ENCODE measurements around the gene APOD. TPM values are rescaled to one million over a fixed set of nuclear protein-coding genes. Genes with fewer than 3 reads are reported as not detected.
"Not testable (repeated sequence)": the region's sequence is repeated elsewhere in the genome, so short reads cannot be mapped to it uniquely, and the experiment has no call there.

APOD gene
- total RNA-seq, 1 donor from 2014 or later: 0.25 TPM

- peak; percentile 26 for DNase-seq (ENCODE audit: low spot score)
- not testable (repeated sequence) for ATAC-seq
Measured at GRCh38 chr3:195619591-195620369, 36.0 kb upstream of the APOD start.

DNA sequence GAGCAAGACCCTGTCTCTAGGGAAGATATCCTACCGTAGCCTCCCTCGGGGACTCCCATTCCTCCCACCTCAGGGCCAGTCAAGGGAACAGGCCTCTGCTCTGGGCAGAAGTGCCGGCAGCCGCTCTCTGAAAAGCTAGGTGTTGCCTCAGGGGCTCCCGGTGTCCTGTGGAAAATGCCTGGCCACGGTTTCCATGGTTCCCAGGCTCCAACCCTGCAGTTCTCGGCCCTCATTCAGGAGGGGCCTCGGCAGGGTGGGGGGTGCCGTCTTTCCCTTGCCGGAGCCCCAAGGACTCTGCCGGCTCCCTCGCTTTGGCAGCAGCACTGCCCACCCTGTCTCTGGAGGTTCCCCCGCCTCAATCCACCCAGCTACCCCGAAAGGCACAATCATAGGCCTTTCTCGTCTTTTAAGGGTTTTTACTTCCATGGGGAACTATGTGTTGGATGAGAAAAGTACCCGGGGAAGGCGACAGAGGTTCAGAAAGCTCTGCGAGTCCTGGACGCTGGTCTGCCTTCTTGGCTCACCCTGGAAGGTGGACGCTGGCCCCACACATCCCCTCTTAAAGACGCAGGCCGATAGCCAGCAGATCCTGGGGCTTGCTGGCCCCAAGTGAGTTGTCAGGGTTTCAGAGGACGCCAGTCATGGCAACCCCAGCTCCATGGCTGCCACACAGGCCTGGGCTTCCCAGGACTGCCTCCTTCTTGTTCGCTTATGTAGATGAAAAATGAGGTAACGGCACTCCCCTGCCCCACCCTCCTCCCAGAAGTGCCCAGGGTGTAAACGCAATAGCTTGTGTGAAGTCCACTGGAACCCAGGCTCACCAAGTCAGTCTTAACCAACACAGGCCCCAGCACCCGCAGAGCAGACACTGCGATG, 34.3 kb upstream of the APOD start:
- ATAC-seq (peak; percentile 29), DNase-seq (ENCODE audit: low spot score) (peak; percentile 51)

- DNase-seq (ENCODE audit: low spot score): peak; percentile 44
Measured at GRCh38 chr3:195617134-195617533, 33.4 kb upstream of the APOD start.

GRCh38 chr3:195616681-195617080, 32.9 kb upstream of the APOD start:
- DNase-seq (ENCODE audit: low spot score) (peak; percentile 48), ATAC-seq (peak; percentile 38)

More at GRCh38 chr3:195617134-195617533, 33.4 kb upstream of the APOD start:
- ATAC-seq: peak; percentile 62

GRCh38 chr3:195615952-195616537, 32.3 kb upstream of the APOD start:
- DNase-seq (ENCODE audit: low spot score) (peak; percentile 43), ATAC-seq (peak; percentile 87)

DNA sequence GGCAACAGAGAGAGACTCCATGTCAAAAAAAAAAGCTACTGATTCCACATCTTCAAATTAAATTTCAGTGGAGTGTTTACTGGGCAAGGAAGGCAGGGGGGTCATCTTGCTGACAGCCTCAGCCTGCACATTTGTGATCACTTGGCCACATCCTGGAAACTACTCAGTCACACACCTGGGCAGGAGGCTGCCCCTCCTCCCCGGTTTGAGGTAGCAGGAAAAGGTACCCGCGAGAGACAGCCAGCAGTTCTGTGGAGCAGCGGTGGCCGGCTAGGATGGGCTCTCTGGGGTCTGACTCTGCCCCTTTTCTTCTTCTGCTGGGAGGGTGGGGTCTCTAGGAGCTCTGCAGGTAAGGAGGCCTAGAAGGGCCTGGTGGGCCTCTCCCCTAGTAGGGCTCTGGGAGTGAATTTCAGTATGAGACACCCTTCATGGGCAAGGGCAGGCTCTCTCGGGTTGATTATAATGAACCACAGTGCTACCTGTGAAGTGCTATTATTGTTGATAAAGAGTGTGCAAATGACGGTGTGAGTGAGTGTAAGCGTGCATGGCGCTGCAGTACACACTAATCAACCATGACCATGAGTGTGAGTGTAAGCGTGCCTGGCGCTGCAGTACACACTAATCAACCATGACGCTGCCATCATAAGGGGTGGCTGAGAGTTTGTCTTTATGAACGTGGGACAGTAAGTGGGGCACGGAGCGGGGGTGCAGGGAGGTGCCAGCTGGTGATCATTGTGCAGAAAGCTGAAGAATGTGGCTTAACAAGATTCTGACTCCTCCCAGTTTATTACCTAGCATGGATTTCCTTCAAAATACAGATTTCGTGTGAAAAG, 31.1 kb upstream of the APOD start:
- peak; percentile 22 for DNase-seq (ENCODE audit: low spot score)
- not testable (repeated sequence) for ATAC-seq

DNA sequence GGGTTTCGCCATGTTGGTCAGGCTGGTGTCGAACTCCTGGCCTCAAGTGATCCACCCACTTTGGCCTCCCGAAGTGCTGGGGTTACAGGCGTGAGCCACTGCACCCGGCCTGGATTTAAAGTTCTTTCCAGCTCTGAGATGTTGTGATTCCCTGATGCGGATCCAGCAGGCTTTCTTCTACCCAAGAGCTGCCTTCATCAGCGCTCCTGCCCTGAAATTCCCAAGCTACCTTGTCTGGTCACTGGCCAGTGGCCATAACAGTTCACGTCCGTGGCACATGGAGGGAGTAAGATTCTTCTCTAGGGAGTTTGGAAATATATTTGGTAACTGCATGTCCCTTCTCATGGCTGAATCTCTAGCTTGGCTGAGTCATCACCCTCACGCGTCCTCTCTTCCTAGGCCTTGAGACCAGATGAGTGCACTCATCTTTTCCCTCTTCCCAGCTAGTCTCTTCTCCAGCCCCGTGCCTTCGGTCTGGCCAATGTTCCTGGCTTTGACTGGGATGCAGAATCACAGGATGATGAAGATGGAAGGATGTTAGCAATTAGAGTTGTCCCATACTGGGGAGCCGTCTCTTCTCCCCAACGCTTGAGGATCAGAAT, 29.8 kb upstream of the APOD start:
- ATAC-seq: no peak

DNA sequence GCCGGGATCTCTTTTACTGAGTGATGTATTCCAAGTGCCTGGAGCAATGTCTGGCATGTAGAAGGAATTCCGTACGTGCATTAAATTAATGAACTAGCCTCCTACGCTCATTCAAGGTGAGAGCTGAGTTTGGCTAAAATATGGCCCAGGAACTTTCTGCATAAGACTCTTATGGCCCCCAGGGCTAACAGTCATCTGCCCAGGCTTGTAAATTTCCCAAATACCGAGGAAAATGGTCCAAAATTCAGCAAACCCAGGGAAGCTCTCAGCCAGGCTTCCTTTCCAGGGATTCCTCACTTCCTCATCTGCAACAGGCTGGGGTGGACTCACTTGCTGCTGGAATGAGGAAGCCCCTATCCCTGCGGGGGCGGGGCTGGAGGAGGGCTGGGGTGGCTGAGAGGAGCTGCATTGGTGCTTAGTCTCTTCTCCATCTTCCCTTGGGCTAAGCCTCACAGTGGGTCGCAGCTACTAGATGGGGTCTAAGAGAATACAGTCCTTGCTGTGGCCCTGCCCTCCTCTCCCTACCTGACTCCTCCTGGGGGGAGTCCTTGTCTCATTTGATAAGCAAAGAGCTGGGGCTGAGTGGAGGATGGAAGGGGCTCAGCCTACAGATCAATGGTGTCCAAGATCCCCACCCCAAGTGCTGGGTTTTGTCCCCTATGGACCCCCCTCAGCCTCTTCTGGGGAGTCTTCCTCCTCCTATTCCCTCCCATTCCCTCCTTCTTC, 28.5 kb upstream of the APOD start:
- ATAC-seq (no peak), DNase-seq (ENCODE audit: low spot score) (peak; percentile 43)

More for the DNA sequence above, 29.8 kb upstream of the APOD start:
- peak; percentile 40 for DNase-seq (ENCODE audit: low spot score)

- no peak for DNase-seq (ENCODE audit: low spot score)
- ATAC-seq: no peak
Measured at GRCh38 chr3:195609229-195609628, 25.5 kb upstream of the APOD start.

GRCh38 chr3:195601785-195602184, 18.0 kb upstream of the APOD start:
- not testable (repeated sequence) for ATAC-seq; DNase-seq (ENCODE audit: low spot score)

- no peak for ATAC-seq
- DNase-seq (ENCODE audit: low spot score): no peak
Measured at GRCh38 chr3:195601382-195601781, 17.6 kb upstream of the APOD start.

- peak; percentile 19 for DNase-seq (ENCODE audit: low spot score)
- ATAC-seq: not testable (repeated sequence)
Measured at GRCh38 chr3:195599926-195600325, 16.2 kb upstream of the APOD start.

GRCh38 chr3:195599516-195599915, 15.8 kb upstream of the APOD start:
- peak; percentile 22 for DNase-seq (ENCODE audit: low spot score)

GRCh38 chr3:195597848-195598247, 14.1 kb upstream of the APOD start:
- ATAC-seq: no peak
- DNase-seq (ENCODE audit: low spot score): no peak

More at GRCh38 chr3:195599516-195599915, 15.8 kb upstream of the APOD start:
- not testable (repeated sequence) for ATAC-seq

DNA sequence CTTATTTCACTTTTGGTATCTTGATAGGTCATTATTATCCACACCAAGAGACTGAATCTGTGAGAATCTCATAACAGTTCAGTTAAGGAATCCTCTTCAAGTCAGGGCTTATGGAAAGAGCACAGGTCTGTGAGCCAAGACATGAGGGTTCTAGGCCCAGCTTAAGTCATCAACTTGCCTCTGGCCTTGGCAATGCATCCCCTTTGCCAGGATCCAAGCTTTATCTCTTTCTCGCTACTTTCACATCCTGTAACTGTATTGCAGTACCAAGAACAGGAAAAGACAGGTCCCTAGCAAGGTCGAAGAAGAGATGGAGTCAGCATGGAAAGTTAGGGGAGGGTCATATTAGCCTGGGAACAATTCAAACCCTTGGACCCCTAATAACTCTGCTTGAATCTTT, 13.5 kb upstream of the APOD start:
- ATAC-seq (no peak), DNase-seq (ENCODE audit: low spot score) (peak; percentile 12)

DNA sequence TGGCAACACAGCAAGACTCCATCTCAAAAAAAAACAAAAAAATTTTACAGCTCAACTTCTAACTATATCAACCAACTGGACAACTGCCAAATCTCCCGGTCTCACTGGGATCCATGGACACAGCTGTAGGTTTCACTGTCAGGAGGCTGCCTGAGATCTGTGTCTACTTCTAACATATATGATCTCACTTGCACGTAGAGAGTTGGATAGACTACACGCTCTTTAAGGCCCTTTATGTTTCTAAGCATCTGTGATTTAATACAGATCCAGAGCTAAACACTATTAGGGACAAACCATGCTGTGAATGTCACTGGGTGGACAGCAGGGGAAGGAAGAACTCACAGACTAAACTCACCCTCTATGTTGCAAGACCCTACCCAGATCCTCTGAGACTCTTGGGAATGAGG, 13.0 kb upstream of the APOD start:
- DNase-seq (ENCODE audit: low spot score) (no peak), ATAC-seq (no peak)

- ATAC-seq (no peak), DNase-seq (ENCODE audit: low spot score) (no peak)
Measured at GRCh38 chr3:195595785-195596531, 12.2 kb upstream of the APOD start.

GRCh38 chr3:195591852-195592251, 8.1 kb upstream of the APOD start:
- ATAC-seq: no peak
- DNase-seq (ENCODE audit: low spot score): no peak

DNA sequence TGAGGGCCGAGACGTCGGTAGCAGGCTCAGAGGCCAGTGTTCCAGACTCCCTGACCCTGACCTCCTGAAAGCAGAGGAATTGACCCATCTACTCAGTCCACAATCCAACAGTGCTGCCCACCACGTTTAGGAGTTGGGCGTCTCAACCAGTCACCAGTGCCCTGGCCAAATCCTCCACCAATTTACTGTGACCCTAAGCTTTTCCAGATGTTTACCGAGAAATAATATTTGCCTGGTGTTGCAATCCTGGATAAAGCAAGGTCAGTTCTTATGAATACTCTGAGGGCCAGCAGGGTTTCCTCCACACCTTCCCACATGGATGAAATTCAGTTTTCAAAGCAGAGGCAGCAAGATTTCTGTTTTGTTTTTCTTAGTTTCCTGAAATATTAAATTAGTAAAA, 7.5 kb upstream of the APOD start:
- ATAC-seq: no peak
- DNase-seq (ENCODE audit: low spot score): no peak

All from left lobe of liver (tissue), 2 donors.